ENCODE measurements around the gene CRIM1.

Gene CRIM1

GRCh38 chr2:36534275-36534799, 178.8 kb downstream of the CRIM1 start:
- DNase-seq = no peak

GRCh38 chr2:36535099-36535498, 179.5 kb downstream of the CRIM1 start:
- no peak for DNase-seq

GRCh38 chr2:36536776-36537175, 181.2 kb downstream of the CRIM1 start:
- no peak for DNase-seq

GRCh38 chr2:36538335-36538734, 182.8 kb downstream of the CRIM1 start:
- peak; percentile 53 for DNase-seq

- DNase-seq = no peak
These were observed 184.1 kb downstream of the CRIM1 start for GRCh38 chr2:36539631-36540030.

- no peak for DNase-seq
These were observed 185.6 kb downstream of the CRIM1 start for GRCh38 chr2:36540986-36541754.

- DNase-seq = no peak
These were observed 186.5 kb downstream of the CRIM1 start for GRCh38 chr2:36541891-36542595.

GRCh38 chr2:36544638-36545338, 189.2 kb downstream of the CRIM1 start:
- DNase-seq = no peak

GRCh38 chr2:36545871-36546416, 190.4 kb downstream of the CRIM1 start:
- no peak for DNase-seq

- no peak for DNase-seq
These were observed 192.3 kb downstream of the CRIM1 start for GRCh38 chr2:36547906-36548305.

GRCh38 chr2:36549165-36549574, 193.6 kb downstream of the CRIM1 start:
- no peak for DNase-seq

- DNase-seq = no peak
These were observed 194.4 kb downstream of the CRIM1 start for GRCh38 chr2:36550006-36550405.

- DNase-seq = no peak
These were observed 198.1 kb downstream of the CRIM1 start for GRCh38 chr2:36553683-36554082.

- no peak for DNase-seq
These were observed 199.0 kb downstream of the CRIM1 start for GRCh38 chr2:36554531-36554930.

GRCh38 chr2:36555789-36556188, 200.2 kb downstream of the CRIM1 start:
- no peak for DNase-seq

GRCh38 chr2:36556842-36557241, 201.3 kb downstream of the CRIM1 start:
- DNase-seq = no peak

GRCh38 chr2:36559221-36559942, 203.8 kb downstream of the CRIM1 start:
- no peak for DNase-seq

- no peak for DNase-seq
These were observed 205.1 kb downstream of the CRIM1 start for GRCh38 chr2:36560726-36561125.

GRCh38 chr2:36561237-36561944, 205.8 kb downstream of the CRIM1 start:
- DNase-seq = no peak

GRCh38 chr2:36562240-36562639, 206.7 kb downstream of the CRIM1 start:
- DNase-seq = no peak

GRCh38 chr2:36562973-36563532, 207.5 kb downstream of the CRIM1 start:
- DNase-seq = no peak
